GM18526 (cell line): ENCODE data around the gene ARHGAP10.

Experiments used
- POLR2A ChIP-seq: IDR thresholded peaks from 3 replicates; pipeline ENCODE4 v1.6.1; 2011; ENCODE audit not compliant: insufficient read length; ENCODE audit errors: extremely low read depth

ARHGAP10 gene

GRCh38 chr4:147965873-147966272 lies 234.0 kb downstream of the ARHGAP10 start:
- TF ChIP-seq POLR2A: no peak

GRCh38 chr4:147968641-147969040 lies 236.8 kb downstream of the ARHGAP10 start:
- no peak for TF ChIP-seq POLR2A

GRCh38 chr4:147969573-147970385 lies 237.9 kb downstream of the ARHGAP10 start:
- TF ChIP-seq POLR2A: no peak

- TF ChIP-seq POLR2A: no peak
Observed at GRCh38 chr4:147971116-147971515, 239.2 kb downstream of the ARHGAP10 start.

- TF ChIP-seq POLR2A: no peak
Observed at GRCh38 chr4:147975325-147975724, 243.4 kb downstream of the ARHGAP10 start.

GRCh38 chr4:147975933-147976928 lies 244.3 kb downstream of the ARHGAP10 start:
- TF ChIP-seq POLR2A: no peak

GRCh38 chr4:147980586-147980985 lies 248.7 kb downstream of the ARHGAP10 start:
- TF ChIP-seq POLR2A: no peak

- no peak for TF ChIP-seq POLR2A
Observed at GRCh38 chr4:147981305-147981704, 249.4 kb downstream of the ARHGAP10 start.

GRCh38 chr4:147984065-147984777 lies 252.3 kb downstream of the ARHGAP10 start:
- TF ChIP-seq POLR2A: no peak

GRCh38 chr4:147984778-147985138 lies 252.9 kb downstream of the ARHGAP10 start:
- no peak for TF ChIP-seq POLR2A

- no peak for TF ChIP-seq POLR2A
Observed at GRCh38 chr4:147985376-147985775, 253.5 kb downstream of the ARHGAP10 start.

- TF ChIP-seq POLR2A: no peak
Observed at GRCh38 chr4:147987252-147987651, 255.4 kb downstream of the ARHGAP10 start.

- no peak for TF ChIP-seq POLR2A
Observed at GRCh38 chr4:147991543-147992283, 259.8 kb downstream of the ARHGAP10 start.

- TF ChIP-seq POLR2A: no peak
Observed at GRCh38 chr4:147994076-147994475, 262.2 kb downstream of the ARHGAP10 start.

- TF ChIP-seq POLR2A: no peak
Observed at GRCh38 chr4:147994491-147995385, 262.9 kb downstream of the ARHGAP10 start.
